Cerebellar nuclear complex (tissue), 1 donor: ENCODE measurements around the gene BMF.
A peak's percentile ranks its signal among the peaks of the same experiment; 100 is the strongest.
"Not testable (repeated sequence)": the region's sequence is repeated elsewhere in the genome, so short reads cannot be mapped to it uniquely, and the experiment has no call there.

Experiments
- DNase-seq, 2 experiments: peaks; one replicate each; lab custom pipeline; 2025; lab: John Stamatoyannopoulos, UW

The BMF gene, protein sequence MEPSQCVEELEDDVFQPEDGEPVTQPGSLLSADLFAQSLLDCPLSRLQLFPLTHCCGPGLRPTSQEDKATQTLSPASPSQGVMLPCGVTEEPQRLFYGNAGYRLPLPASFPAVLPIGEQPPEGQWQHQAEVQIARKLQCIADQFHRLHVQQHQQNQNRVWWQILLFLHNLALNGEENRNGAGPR

DNA sequence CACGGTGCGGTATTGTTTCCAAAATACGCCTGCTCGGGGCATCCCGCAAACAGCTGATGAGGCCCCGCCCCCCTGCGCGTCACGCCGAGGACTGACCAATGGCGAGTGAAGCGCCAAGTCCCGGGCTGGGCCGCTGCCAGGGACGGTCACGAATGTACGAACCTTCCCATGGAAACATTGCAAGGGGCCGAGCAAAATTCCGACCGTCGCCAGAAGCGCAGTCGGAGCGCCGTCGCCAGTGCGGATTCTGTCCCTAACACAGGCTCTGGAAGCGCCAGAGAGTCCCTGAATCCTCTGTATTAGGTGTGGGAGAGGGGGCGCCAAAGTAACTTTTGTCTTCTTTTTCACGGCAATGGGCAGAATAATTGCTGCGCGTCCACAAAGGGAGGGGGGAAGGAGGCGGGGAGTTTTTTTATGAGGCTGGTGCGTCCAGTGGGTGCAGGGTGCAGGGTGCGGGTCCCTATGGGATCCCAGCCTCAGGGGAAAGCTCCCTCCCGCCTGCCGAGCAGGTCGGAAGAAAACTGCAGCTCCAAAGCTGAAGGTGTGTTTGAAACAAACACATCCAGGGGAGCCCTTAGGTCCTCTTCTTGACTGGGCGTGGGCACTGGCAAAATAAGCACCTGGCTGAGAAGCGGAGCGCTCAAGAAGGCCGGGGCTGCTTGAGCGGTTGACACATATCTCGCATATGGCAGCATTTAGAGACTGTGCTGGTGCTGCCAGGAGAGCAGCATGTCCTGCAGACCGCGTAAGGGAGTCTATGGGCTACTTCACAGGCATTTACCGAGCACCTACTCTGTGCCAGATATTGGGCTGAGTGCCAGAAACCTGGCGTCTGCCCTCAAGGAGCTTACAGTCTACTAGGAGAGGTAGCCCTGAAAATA, at the start of gene BMF:
Gene BMF (minus strand): TSS at position 25 of the 881 bp plus-strand sequence. CDS start 2,793 bp downstream, outside the sequence.
- DNase-seq, result peak; percentile 68 to 93

DNA sequence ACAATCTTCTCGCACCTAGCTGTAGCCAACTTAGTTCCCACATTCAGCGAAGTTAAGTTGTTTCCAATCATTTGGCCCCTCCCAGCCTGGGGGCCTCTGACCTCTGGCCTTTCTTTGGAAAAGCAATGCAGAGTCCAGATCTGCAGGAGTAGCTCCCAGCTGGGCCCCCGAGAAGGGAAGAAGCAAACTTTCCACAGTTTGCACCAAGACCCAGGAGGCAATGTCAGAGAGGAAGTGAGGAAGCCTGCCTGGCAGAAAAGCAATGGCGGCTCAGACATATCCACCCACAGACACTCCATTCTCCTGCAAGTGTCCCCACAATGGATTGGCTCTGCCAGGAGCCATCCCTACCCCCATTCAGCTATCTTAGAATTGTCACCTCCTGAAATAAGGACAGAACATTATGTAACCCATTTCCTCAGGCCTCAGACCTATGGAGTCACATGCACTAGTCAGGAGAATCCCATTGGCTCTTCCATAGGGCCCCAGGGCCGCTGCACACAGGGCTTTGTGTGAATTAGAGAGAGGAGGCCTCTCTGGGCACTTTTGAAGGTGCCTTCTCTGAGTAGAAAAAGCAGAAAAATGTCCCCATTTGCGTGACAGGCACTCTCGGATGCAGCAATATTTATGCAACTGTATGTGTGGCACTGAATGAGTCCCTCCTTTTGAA, 49.2 kb upstream of the BMF start:
- DNase-seq, result no peak

DNA sequence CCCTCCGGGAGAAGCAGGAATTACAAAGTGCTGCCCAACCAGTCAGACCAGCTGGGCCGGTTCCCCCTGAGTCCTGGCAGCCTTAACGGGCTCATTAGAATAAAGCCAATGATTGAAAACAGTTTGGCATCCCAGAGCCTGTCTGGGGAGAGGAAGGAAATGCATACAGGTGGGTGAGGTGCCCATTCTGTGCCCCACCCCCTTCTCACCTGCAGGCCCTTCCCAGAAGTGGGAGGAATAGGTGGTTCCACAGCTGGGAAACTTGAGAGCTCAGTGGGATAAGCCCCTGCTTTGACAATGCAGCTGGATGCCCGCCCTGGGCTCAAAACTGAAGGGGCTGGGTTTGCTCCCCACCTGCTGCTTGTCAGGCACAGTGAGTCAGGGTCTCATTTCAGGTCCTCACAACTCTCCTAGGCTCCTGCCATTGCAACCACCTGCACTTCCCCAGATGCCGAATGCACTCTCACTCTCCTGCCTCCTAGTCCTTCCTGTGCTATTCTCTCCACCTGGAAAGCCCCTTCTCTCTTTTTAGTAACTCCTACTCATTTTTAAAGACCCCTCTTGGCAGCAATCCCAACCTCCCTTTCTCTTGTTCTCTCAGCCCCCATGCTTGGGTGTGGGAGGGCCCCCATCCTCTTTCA, 46.7 kb upstream of the BMF start:
- DNase-seq, result no peak

DNA sequence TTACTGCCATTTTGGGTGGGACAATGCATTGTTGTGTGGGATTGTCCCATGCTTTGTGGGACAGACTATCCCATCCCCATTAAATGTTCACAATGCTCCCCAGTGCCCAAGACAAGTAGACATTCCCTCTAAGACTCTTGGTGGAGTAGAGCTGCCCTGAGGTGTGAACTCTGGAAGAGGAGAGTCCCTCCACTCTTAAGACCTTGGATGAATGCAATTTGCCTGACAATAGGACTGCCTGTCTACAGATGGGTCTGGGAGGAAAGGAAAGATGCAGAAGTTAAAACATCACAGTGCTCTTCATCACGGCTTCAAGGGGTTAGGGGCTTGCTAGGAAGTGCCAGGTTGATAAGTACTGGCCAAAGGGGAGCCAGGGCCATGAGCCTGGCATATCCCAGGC, 46.1 kb upstream of the BMF start:
- not testable (repeated sequence) for DNase-seq

DNA sequence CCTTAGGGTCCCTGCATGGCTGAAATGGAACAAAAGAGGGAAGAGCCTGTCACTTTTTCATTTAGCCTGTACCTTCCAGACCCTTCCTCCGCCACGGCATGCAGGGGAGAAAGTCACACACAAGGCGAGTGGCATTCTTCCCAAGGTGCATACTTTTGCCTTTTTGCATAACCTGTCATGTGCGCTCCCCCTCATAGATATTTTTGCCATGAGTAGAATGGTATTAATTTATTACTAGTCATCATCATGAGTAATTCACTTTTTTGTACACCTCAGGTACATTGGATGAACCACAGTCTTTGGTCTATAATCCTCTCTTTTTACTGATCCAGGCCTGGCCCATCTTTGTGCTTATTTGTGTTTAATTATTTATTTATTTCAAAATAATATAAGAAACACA, 43.3 kb upstream of the BMF start:
- no peak for DNase-seq

DNA sequence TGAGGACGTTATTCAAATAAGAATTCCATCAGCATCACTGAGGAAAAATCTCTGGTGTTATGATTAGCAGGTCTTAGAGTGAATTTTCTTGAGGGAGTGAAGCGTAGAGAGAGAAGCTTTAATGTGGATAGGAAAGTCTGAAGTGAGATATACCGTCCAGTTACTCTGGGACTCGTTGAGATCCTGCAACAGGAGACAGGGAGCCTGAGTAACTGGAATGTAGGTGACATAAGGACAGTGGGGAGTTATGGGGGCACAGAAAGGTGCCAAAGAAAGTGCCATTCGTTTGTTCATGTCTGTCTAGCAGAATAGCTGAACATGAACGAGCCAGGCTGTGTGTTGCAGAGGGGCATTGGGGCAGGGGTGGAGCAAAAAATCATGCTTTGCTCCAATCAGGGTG, 42.8 kb upstream of the BMF start:
- DNase-seq, result no peak

DNA sequence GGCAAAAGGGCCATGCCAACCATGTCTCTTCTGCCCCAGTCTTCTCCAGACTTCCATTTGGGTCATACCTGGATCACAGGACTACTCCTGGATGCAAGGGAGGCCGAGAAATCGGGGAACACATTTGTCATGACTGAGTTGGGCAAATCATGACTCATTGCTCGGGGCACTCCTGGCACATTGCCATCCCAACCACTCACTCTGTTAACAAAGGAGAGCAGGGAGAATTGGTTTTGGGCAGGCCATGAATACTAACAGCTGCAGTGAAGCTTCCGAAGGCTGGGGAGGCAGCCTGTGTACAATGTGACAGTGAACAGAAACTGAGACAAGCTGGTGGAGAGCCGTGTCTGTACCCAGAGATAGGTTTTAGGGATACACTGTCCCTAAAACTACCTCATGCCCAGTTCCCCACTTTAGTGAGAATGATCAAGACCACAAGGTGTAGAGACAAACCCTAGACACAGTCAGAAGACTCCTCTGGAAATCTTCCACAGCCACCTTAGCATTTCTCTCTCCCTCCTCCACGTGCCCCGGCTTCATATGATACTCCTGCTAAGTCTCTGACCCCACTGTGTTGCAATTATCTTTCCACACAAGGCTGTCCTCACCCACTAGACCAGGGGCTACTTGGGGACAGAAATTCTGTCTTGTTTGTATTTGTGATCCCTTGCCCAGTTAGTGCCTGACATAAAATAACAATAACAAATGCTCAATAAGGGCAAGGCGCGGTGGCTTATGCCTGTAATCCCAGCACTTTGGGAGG, 41.7 kb upstream of the BMF start:
- no peak for DNase-seq

DNA sequence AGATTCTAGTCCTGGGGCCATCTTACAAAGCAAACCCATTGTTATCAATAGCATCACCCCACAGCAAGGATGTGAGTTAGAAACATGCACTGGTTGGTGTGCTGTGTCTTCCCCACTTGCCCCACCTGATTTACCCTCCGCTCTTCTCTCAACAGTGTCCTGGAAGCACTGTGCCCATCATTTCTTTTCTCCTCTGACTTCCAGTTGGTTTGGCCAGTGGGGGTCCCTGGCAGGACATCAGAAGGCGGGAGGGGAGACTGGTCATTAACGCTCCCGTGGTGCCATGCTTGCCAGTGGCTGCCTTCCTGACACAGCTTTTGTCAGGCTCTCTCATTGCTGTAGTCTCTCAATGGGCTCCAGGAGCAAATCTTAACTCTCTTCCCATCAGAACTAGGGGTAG, 40.7 kb upstream of the BMF start:
- no peak for DNase-seq

DNA sequence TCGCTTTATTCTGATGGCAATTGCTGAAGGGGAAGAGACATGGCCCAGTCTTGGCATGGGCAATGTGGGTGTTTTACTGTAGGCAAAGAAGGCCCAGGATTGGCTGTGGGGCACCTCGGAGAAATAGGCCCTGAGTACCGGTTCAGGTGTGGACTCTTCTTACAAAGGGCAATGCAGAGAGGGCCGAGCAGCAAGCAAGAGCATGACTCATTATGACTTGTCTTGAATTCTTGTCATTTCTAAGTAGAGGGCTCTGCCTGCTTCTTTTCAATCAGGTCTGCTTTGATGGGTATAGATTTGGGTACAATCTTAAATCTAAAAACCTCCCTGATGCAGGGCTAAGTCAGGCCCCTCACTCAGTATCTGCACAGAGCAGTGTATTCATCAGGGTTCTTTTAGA, 37.4 kb upstream of the BMF start:
- DNase-seq, result no peak

DNA sequence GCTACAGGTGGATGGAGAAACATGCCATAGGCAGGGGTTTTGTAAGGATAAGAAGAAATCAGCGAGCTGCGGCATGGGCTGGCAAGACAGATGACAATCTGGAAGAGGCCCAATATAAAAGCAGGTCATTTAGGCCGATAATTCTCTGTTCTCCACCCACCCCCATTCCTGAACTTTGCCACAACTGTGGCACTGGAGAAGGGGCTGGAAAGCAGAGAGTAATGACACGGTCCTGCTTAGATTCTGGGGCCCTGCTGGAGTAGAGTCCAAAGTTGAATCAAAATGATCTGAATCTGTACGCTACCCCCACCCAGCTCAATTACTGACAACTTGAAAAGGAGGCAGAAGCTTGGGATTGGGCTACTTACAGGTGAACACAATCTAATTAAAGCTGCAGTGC, 33.7 kb upstream of the BMF start:
- no peak for DNase-seq

DNA sequence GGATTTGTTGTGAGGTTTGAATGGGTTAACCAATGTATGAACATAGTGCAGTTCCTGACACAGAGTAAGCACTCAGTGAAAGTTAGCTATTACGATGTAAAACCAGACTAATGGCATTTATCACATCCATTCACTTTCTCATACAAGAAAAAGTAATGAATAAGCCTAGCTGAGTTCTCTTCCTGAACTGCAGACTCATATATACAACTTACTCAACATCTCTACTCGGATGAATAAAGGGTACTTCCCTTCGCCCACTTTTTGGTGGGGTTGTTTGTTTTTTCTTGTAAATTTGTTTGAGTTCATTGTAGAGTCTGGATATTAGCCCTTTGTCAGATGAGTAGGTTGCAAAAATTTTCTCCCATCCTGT, 29.5 kb upstream of the BMF start:
- DNase-seq, result not testable (repeated sequence)

DNA sequence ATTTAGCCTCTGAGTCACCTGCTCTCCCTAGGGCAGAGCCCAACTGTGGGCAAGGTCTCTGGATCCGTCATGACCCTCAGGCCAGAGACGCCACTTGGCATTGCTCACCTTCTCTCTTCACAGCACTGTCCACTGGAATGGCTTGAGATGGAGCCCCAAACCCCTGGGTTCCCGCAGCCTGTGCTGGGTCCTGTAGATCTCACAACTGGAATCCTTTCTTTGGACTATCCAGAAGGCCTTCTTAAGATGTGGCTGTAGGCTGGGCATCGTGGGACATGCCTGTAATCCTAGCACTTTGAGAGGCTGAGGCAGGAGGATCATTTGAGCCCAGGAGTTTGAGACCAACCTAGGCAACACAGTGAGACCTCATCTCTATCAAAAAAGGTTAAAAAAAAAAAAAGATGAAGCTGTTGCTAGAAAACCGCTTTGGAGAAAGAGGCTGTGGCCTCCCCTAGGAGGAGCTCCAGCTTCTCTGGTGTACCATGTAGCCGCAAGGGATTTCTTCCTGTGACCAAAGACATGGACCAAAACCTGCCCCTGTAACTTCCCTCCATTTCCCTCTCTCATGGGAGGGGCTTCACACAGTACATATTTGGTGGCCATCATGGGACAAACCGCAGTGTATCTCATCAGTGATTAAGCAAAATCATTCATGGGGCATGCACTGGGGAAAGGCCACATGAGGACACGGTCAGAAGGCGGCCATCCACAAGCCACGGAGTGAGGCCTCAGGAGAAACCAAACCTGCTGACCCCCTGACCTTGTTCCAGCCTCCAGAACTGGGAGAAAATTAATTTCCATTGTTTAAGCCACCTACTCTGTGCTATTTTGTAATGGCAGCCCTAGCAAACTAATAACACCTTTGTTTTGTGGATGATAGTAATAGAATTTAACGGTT, 28.9 kb upstream of the BMF start:
- DNase-seq, result no peak

DNA sequence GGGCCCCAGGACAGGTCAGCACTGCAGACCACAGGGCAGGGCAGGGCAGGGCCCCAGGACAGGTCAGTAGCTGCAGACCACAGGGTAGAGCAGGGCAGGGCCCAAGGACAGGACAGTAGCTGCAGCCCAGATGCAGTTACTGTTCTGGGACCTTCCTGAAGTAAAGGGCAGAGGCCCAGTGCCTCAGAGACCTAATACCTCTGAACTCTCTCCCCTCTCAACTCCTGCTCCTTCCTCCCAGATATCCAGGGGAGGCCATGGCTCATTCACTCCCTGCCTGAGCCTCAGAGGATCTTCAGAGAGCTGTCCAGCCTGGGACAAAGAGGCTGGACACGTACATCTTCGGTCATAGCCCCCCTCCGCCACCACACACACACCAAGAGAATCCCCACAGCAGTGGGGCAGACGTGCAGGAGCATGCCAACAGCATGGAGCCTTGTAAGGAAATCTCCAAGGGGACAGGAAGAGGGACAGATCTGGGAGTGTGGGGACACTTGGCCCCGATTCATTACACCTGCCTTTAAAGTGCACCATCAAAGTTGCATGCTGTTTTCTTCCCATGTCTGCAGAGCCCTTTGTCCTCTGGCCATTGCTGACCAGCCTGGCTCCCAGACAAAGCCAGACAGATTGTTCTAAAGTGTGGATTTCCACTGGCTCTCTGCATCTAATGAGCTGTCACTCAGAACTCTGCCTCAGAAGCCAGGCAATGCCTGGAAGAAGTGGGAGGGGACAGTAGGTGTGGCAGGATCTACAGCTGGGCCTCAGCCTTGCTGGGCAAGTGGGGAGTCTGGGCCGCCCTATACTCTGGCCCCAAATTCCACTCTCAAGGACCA, 28.0 kb upstream of the BMF start:
- no peak for DNase-seq

DNA sequence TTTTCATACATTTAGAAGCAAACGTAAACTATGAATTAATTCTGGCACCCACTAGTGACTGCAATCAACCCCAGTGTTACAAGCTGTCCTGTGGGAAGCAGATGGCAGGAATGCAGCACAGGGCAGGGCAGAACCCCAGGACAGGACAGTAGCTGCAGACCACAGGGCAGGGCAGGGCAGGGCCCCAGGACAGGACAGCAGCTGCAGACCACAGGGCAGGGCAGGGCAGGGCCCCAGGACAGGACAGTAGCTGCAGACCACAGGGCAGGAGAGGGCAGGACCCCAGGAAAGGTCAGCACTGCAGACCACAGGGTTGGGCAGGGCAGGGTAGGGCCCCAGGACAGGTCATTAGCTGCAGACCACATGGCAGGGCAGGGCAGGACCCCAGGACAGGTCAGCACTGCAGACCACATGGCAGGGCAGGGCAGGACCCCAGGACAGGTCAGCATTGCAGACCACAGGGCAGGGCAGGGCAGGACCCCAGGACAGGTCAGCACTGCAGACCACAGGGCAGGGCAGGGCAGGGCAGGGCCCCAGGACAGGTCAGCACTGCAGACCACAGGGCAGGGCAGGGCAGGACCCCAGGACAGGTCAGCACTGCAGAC, 27.3 kb upstream of the BMF start:
- DNase-seq, result not testable (repeated sequence)

DNA sequence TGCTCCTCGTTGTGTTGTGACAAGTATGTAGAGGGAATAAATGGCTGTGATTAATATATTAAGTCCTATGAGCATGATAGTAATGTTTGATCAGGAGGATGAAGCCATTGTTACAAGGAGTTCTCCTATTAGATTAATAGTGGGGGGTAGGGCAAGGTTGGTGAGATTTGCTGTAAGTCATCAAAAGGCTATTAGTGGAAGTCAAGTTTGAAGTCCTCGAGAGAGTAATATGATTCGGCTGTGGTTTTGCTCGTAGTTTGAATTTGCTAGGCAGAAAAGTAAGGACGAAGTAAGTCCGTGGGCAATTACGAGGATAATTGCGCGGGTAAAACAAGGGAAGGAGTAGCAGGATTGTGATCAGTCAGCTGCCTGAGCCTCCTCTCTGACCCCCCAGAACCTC, 26.2 kb upstream of the BMF start:
- DNase-seq, result no peak

DNA sequence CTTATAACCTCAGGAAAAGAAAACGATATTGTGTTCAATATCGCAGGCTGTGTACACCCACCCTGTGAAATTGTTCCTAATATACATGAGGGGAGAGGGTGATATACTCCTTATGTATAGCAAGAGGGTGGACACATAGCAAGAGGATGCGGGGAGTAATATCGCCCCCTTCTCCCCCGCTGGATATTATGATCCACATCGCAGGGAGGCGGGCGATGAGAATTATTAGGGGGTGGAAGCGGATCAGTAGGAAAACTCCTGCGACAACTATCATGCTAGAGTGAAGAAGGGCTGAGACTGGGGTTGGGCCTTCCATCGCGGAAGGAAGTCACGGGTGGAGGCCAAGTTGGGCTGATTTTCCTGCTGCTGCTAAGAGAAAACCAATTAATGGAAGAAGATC, 24.9 kb upstream of the BMF start:
- DNase-seq, result no peak

DNA sequence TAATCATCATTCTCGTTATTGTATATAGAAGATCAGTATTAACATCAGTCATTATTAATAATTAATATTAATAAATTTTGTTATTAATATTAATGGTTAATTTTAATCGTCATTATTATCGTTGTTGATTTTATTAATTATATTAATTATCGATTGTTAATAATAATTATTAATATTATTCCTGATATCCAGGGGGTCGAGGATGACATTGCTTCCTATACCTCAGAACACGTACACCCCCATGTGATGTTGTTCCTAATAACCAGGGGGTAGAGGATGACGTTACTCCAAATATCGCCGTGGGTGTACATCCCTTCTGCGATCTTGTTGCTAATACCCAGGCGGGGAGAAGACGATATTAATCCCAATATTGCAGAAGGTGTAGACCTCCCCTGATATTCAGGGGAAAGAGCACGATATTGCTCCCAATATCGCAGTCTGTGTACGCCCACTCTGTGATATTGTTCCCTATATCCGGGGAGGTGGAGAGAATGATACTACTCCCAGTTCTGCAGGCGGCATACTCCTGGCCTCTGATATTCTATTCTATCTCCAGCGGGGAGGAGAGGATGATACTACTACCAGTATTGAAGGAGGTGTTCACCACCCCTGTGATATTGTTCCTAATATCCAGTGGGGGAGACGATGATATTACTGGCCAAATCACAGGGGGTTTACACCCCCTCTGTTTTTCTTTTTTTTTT, 22.3 kb upstream of the BMF start:
- DNase-seq, result no peak

DNA sequence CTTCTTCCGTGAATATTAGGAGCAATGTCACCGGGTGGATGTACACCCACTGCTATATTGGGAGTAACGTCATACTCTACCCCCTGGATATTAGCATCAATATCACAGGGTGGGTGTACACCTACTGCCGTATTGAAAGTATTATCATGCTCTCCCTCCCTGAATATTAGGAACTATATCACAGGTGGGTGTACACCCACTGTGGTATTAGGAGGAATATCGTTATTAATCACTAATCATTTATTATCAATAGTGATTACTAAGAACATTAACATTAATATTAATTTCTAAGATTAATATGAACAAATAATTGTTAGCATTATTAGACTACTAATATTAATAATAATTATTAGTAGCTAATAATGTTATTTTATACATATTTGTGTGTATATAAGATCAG, 21.4 kb upstream of the BMF start:
- DNase-seq, result no peak
